GM21360 (cell line): ENCODE data around the gene TMEM121B.

ENCODE experiments used
- ATAC-seq: cut with Tn5 transposase; IDR thresholded peaks from one replicate; pipeline ENCODE4 v1.9.1; 2021; ENCODE audit warnings: mild to moderate bottlenecking, moderate library complexity; ENCODE audit not compliant: unreplicated experiment

TMEM121B gene

GRCh38 chr22:17113600-17113999 lies 7.6 kb downstream of the TMEM121B start:
- no peak for ATAC-seq

GRCh38 chr22:17112491-17113042 lies 8.6 kb downstream of the TMEM121B start:
- no peak for ATAC-seq

GRCh38 chr22:17110791-17111550 lies 10.2 kb downstream of the TMEM121B start:
- no peak for ATAC-seq

- no peak for ATAC-seq
Observed at GRCh38 chr22:17109976-17110375, 11.2 kb downstream of the TMEM121B start.

- no peak for ATAC-seq
Observed at GRCh38 chr22:17109113-17109865, 11.9 kb downstream of the TMEM121B start.

GRCh38 chr22:17108256-17109112 lies 12.7 kb downstream of the TMEM121B start:
- ATAC-seq: no peak

- ATAC-seq: no peak
Observed at GRCh38 chr22:17107547-17107810, 13.7 kb downstream of the TMEM121B start.

- no peak for ATAC-seq
Observed at GRCh38 chr22:17106785-17107546, 14.2 kb downstream of the TMEM121B start.

GRCh38 chr22:17106161-17106784 lies 14.9 kb downstream of the TMEM121B start:
- ATAC-seq: no peak

- no peak for ATAC-seq
Observed at GRCh38 chr22:17105143-17106129, 15.7 kb downstream of the TMEM121B start.

- no peak for ATAC-seq
Observed at GRCh38 chr22:17104336-17104935, 16.7 kb downstream of the TMEM121B start.

GRCh38 chr22:17103351-17103750 lies 17.8 kb downstream of the TMEM121B start:
- ATAC-seq: no peak

GRCh38 chr22:17102297-17102667 lies 18.9 kb downstream of the TMEM121B start:
- ATAC-seq: no peak

- no peak for ATAC-seq
Observed at GRCh38 chr22:17101475-17102296, 19.5 kb downstream of the TMEM121B start.

GRCh38 chr22:17100621-17101020 lies 20.5 kb downstream of the TMEM121B start:
- no peak for ATAC-seq

- no peak for ATAC-seq
Observed at GRCh38 chr22:17098379-17098819, 22.8 kb downstream of the TMEM121B start.

- no peak for ATAC-seq
Observed at GRCh38 chr22:17097701-17098100, 23.5 kb downstream of the TMEM121B start.

- ATAC-seq: no peak
Observed at GRCh38 chr22:17097062-17097461, 24.1 kb downstream of the TMEM121B start.
